DOHH2 (cell line): ENCODE data around the gene ITPR2.
"Not testable (repeated sequence)": the region's sequence is repeated elsewhere in the genome, so short reads cannot be mapped to it uniquely, and the experiment has no call there.

Experiments used
- H3F3A ChIP-seq: fragments of 200-600 bp; sonication (generic), shearing (Covaris generic); 2 replicates; pipeline ENCODE4 v1.6.0; 2016; ENCODE audit warnings: antibody characterized with exemption, mild to moderate bottlenecking; ENCODE audit not compliant: control insufficient read depth, insufficient read depth
- H3K27ac ChIP-seq: fragments of 200-600 bp; sonication (generic); 2 replicates; pipeline ENCODE4 v1.5.1; 2014; ENCODE audit warnings: low read depth, mild to moderate bottlenecking, low read length, moderate library complexity
- H3K27me3 ChIP-seq: fragments of 200-600 bp; sonication (generic); 2 replicates; pipeline ENCODE4 v1.6.1; 2014; ENCODE audit warnings: mild to moderate bottlenecking, low read length, mixed read lengths; ENCODE audit not compliant: control insufficient read depth
- H3K36me3 ChIP-seq: fragments of 200-600 bp; sonication (generic); 2 replicates; pipeline ENCODE4 v1.6.1; 2014; ENCODE audit warnings: mild to moderate bottlenecking, low read length, moderate library complexity, mixed read lengths; ENCODE audit not compliant: control insufficient read depth
- H3K4me1 ChIP-seq: fragments of 200-600 bp; sonication (generic); 2 replicates; pipeline ENCODE4 v1.6.1; 2014; ENCODE audit warnings: mild to moderate bottlenecking, low read length, mixed read lengths; ENCODE audit not compliant: control insufficient read depth
- H3K4me2 ChIP-seq: fragments of 200-600 bp; sonication (generic); 2 replicates; pipeline ENCODE4 v1.6.0; 2014; ENCODE audit warnings: mild to moderate bottlenecking, low read length, moderate library complexity
- H3K4me3 ChIP-seq: fragments of 200-600 bp; sonication (generic); 2 replicates; pipeline ENCODE4 v1.5.1; 2014; ENCODE audit warnings: mild to moderate bottlenecking, low read length, mixed read lengths
- H3K79me2 ChIP-seq: fragments of 200-600 bp; sonication (generic); 2 replicates; pipeline ENCODE4 v1.6.1; 2014; ENCODE audit warnings: mild to moderate bottlenecking, low read length, mixed read lengths; ENCODE audit not compliant: control insufficient read depth
- H3K9me2 ChIP-seq: fragments of 200-600 bp; sonication (generic); replicated peaks from 2 replicates; pipeline ENCODE4 v1.6.1; 2014; ENCODE audit warnings: mild to moderate bottlenecking, low read length, mixed read lengths; ENCODE audit not compliant: control insufficient read depth
- H3K9me3 ChIP-seq: fragments of 200-600 bp; sonication (generic); 2 replicates; pipeline ENCODE4 v1.6.1; 2014; ENCODE audit warnings: antibody characterized with exemption, low read length, mixed read lengths; ENCODE audit not compliant: control insufficient read depth, insufficient read depth
- H4K20me1 ChIP-seq: fragments of 200-600 bp; sonication (generic); 2 replicates; pipeline ENCODE4 v1.6.0; 2014; ENCODE audit warnings: low read depth, mild to moderate bottlenecking, antibody characterized with exemption, low read length, moderate library complexity; ENCODE audit not compliant: control insufficient read depth, insufficient read depth
- CTCF ChIP-seq: fragments of 200-600 bp; sonication (generic); IDR thresholded peaks from one replicate; pipeline ENCODE4 v1.5.1; 2014; ENCODE audit warnings: antibody characterized with exemption, mild to moderate bottlenecking, low read depth, low read length; ENCODE audit not compliant: poor library complexity, severe bottlenecking
- EZH2phosphoT487 ChIP-seq: fragments of 200-600 bp; sonication (generic); IDR thresholded peaks from 2 replicates; pipeline ENCODE4 v1.6.1; 2017; ENCODE audit warnings: borderline replicate concordance, mild to moderate bottlenecking, antibody characterized with exemption, low read length, moderate library complexity, mixed read lengths

ITPR2 gene

GRCh38 chr12:26431211-26431610, 401.8 kb downstream of the ITPR2 start:
- Histone ChIP-seq H3K79me2 (no peaks in the 10 kb centered on the region), H3K27ac (no peak overlapping the region), H3K4me1 (no peaks in the 10 kb centered on the region), H3K9me2 (no peaks in the 10 kb centered on the region), H3K4me3 (no peak overlapping the region), H4K20me1 (no peaks in the 10 kb centered on the region), H3F3A (no peaks in the 10 kb centered on the region), H3K9me3 (no peaks in the 10 kb centered on the region), H3K27me3 (no peaks in the 10 kb centered on the region), H3K36me3 (no peaks in the 10 kb centered on the region), H3K4me2 (no peak overlapping the region)
- no peak for TF ChIP-seq CTCF
- TF ChIP-seq EZH2phosphoT487: no peak

GRCh38 chr12:26430596-26430995, 402.4 kb downstream of the ITPR2 start:
- H3K9me3 ChIP-seq, H3K36me3 ChIP-seq, H3K4me1 ChIP-seq, H3K4me2 ChIP-seq, H3K27ac ChIP-seq, H3K27me3 ChIP-seq, H4K20me1 ChIP-seq, H3K9me2 ChIP-seq, H3K79me2 ChIP-seq, H3K4me3 ChIP-seq, H3F3A ChIP-seq: not testable (repeated sequence)

- no peak overlapping the region for H3K27ac ChIP-seq
- TF ChIP-seq EZH2phosphoT487: no peak
- no peak for TF ChIP-seq CTCF
Observed at GRCh38 chr12:26429070-26429691, 403.8 kb downstream of the ITPR2 start.

GRCh38 chr12:26428420-26428819, 404.6 kb downstream of the ITPR2 start:
- TF ChIP-seq EZH2phosphoT487 (no peak), CTCF (no peak)
- no peaks in the 10 kb centered on the region for H3K79me2 ChIP-seq
- H3K27me3 ChIP-seq: no peaks in the 10 kb centered on the region
- H3K27ac ChIP-seq: no peak overlapping the region
- H3K4me1 ChIP-seq: no peaks in the 10 kb centered on the region
- no peak overlapping the region for H3K4me3 ChIP-seq
- no peaks in the 10 kb centered on the region for H3K9me3 ChIP-seq
- H3K36me3 ChIP-seq: no peaks in the 10 kb centered on the region
- no peak overlapping the region for H3K4me2 ChIP-seq
- H3K9me2 ChIP-seq: no peaks in the 10 kb centered on the region
- H3F3A ChIP-seq: no peaks in the 10 kb centered on the region
- no peaks in the 10 kb centered on the region for H4K20me1 ChIP-seq

More at GRCh38 chr12:26429070-26429691, 403.8 kb downstream of the ITPR2 start:
- Histone ChIP-seq H3K4me1 (no peaks in the 10 kb centered on the region), H3K9me3 (no peaks in the 10 kb centered on the region), H3K4me3 (no peak overlapping the region), H3K9me2 (no peaks in the 10 kb centered on the region), H3K4me2 (no peak overlapping the region), H4K20me1 (no peaks in the 10 kb centered on the region), H3K27me3 (no peaks in the 10 kb centered on the region), H3F3A (no peaks in the 10 kb centered on the region), H3K36me3 (no peaks in the 10 kb centered on the region), H3K79me2 (no peaks in the 10 kb centered on the region)
